Measurements from ENCODE around the gene ATG10.
A peak's percentile ranks its signal among the peaks of the same experiment; 100 is the strongest.
"Not testable (repeated sequence)": the region's sequence is repeated elsewhere in the genome, so short reads cannot be mapped to it uniquely, and the experiment has no call there.

The ATG10 gene

DNA sequence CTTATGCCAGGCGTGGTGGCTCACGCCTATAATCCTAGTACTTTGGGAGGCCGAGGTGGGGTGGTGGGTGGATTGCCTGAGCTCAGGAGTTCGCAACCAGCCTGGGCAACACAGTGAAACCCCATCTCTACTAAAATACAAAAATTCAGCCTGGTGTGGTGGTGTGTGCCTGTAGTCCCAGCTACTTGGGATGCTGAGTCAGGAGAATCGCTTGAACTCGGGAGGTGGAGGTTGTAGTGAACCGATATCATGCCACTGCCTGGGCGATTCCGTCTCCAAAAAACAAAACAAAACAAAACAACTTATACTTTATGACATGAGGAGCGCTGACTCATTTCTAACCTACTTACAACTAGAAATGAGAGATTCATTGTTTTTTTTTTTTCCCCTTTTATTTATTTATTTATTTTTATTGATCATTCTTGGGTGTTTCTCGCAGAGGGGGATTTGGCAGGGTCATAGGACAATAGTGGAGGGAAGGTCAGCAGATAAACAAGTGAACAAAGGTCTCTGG is 10.4 kb downstream of the ATG10 start:
- not testable (repeated sequence) for DNase-seq (ENCODE audit: low spot score)

DNA sequence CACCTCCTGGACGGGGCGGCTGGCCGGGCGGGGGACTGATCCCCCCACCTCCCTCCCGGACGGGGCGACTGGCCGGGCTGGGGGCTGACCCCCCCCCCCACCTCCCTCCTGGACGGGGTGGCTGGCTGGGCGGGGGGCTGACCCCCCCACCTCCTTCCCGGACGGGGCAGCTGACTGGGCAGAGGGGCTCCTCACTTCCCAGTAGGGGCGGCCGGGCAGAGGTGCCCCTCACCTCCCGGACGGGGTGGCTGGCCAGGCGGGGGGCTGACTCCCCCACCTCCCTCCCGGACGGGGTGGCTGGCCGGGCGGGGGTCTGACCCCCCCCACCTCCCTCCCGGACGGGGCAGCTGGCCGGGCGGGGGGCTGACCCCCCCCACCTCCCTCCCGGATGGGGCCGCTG is 11.3 kb downstream of the ATG10 start:
- not testable (repeated sequence) for DNase-seq (ENCODE audit: low spot score)

DNA sequence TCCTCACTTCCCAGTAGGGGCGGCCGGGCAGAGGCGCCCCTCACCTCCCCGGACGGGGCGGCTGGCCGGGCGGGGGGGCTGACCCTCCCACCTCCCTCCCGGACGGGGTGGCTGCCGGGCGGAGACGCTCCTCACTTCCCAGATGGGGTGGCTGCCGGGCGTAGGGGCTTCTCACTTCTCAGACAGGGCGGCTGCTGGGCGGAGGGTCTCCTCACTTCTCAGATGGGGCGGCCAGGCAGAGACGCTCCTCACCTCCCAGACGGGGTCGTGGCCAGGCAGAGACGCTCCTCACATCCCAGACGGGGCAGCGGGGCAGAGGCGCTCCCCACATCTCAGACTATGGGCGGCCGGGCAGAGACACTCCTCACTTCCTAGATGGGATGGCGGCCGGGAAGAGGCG is 11.7 kb downstream of the ATG10 start:
- DNase-seq (ENCODE audit: low spot score) = not testable (repeated sequence)

DNA sequence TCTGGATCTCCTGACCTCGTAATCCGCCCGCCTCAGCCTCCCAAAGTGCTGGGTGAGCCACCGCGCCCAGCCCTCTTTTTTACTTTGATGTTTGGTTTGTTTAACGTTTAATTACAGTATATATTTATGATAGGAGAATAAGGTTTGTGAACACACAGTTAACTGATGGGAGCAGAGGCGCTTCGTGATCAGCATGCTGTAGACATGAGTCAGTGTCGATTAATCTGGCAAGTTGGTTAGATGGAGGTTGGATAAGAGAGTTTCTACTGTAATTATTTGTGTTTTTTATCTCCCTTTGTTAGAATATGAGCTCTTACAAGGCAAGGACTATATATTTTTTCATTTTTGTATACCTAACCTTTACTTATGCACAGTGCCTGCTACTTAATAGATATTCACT is 14.3 kb downstream of the ATG10 start:
- no peak for DNase-seq (ENCODE audit: low spot score)

DNA sequence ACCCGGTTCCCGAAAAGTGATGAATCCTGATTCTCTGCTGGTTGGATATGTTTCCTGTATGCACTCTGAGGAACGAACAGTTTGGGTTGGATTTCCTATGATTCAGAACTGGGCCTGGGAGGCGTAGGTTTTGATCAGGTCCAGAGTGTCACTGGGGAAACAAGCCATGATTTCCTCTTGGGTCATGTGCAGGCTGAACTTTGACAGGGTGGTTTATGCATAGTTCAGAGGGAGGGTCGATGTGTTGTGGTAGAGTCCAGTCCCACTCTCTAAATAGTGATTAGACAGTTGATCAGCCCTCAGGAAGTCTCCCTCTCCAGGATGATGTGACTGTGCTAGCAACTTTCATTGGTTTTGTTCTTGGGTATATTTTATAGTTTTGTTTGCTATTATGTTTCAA is 17.4 kb downstream of the ATG10 start:
- DNase-seq (ENCODE audit: low spot score) = no peak

DNA sequence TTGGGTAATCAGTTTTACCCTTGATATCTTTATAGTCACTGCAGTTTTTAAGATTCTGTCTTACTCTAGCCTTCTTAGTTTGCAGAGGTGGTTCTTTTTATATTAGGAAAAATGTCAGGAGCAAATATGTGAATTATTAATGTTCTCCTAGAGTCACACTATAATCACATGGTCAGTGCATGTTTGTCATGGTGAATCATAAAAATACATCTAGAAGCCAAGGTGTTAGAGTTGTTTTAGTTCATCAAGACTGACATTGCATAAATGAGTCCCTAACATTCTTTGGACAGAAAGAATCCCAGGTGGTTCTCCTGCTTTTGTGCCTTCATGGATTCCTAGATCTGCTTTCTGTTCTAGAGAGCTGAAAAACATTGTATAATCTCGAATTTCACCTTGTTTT is 22.9 kb downstream of the ATG10 start:
- no peak for DNase-seq (ENCODE audit: low spot score)

DNA sequence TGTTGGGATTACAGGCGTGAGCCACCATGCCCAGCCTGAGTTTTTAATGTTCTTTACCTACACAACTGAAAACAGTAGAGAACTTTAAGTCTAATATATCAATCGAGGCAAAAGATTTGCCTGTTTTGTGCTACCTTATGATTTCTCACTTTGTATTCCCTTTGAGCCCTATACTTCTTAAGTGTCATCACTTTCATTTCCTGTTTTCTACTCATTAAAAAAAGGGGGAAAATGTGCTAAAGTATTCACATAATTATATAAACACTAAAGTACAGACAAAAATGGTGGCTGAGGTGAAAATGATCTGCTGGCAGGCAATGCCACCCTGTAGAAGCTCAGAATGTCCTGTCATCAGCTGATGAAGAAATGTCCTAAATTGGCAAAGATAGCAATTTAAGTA is 23.6 kb downstream of the ATG10 start:
- DNase-seq (ENCODE audit: low spot score) = no peak

DNA sequence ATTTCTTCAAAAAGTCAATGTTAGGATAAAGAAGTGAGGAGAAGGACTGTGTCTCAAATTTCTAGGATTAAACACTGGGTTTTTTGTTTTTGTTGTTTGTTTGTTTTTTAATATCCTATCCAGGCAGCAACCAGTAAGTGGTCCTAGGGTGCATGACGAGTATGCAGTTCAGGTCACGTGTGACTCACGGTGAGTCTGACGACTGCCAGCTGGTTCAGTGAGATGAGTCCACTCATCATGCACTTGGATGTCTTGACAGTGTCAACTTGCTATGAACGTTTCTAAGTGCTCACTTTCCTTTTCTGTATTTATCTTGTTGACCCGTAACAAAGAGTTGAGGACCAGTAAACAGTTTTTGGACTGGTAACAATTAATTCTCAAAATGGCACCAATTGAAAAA is 32.7 kb downstream of the ATG10 start:
- peak; percentile 17 for DNase-seq (ENCODE audit: low spot score)

DNA sequence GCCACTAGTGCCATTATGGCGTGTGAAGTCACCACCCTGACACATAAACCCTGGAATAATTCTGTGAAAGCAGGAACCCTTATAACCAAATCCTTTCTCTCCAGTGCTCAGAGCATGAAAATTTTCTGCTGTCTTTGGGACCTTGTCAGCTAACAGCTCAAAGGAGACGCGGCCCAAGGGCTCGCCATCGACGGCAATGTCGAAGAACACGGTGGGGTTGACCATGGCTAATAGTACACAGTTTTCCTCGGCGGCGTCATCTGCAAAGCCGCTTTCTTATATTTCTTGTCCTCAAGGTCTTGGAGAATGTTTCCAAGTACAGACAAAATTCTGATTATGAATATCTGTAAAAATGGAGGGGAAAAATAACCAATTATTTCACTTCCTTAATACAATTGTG is 38.0 kb downstream of the ATG10 start:
- DNase-seq (ENCODE audit: low spot score) = not testable (repeated sequence)

DNA sequence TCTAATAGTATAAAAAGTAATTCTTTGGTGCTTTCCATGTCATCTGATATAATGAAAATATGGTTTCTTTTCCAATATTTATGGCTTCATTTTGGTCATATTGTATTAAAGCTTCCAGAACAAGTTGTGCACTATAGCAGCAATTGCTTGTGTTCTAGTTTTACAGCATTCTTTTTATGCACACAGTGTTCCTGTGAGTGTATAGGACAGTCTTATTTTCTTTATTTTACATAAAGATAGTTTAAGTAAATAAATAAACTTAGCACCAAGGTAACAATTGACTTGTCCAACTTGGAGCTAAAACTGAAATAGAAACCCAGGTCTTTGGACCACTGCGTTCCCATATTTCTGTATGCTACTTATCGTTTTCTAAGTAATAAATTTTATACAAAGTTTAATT is 38.9 kb downstream of the ATG10 start:
- DNase-seq (ENCODE audit: low spot score) = no peak

DNA sequence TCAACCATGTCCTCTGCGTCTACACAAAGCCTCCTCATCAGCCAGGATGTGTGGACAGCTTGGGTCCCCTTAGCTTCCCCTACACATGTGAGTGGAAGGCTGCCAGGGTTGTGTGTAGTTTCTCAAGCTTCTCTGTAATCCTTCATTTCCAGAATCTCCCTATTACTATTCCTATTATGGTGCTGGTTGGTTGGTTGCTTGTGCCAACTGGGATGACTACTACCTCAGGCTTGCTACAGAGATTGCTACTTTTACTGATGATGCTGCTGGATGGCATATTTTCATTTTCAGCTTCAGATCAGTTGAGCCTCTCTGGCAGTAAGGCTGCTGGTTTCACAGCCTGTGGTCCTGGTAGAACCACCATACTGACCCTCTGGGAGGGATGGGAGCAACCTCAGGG is 39.9 kb downstream of the ATG10 start:
- DNase-seq (ENCODE audit: low spot score) = peak; percentile 70

DNA sequence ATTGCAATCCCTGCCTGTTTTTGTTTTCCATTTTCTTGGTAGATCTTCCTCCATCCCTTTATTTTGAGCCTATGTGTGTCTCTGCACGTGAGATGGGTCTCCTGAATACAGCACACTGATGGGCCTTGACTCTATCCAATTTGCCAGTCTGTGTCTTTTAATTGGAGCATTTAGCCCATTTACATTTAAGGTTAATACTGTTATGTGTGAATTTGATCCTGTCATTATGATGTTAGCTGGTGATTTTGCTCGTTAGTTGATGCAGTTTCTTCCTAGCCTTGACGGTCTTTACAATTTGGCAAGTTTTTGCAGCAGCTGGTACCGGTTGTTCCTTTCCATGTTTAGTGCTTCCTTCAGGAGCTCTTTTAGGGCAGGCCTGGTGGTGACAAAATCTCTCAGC is 42.8 kb downstream of the ATG10 start:
- DNase-seq (ENCODE audit: low spot score) = not testable (repeated sequence)

DNA sequence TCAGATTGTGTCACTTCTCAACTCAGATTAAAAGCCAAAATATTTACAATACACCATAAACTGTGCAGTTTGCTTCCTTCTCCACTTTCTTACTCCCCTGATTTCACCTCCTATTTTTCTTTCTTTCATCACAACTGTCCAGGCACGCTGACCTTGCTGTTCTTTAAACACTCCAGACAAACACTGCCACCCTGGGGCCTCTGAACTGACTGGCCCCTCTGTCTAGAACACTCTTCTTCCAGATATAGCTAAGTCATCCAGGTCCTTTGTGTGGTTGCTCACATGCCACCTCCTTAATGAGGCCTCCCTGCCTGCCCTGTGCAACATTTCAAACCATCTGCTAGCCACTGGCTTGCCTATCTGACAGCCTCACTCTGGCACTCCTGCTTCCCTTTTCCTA is 46.6 kb downstream of the ATG10 start:
- DNase-seq (ENCODE audit: low spot score) = peak; percentile 13

DNA sequence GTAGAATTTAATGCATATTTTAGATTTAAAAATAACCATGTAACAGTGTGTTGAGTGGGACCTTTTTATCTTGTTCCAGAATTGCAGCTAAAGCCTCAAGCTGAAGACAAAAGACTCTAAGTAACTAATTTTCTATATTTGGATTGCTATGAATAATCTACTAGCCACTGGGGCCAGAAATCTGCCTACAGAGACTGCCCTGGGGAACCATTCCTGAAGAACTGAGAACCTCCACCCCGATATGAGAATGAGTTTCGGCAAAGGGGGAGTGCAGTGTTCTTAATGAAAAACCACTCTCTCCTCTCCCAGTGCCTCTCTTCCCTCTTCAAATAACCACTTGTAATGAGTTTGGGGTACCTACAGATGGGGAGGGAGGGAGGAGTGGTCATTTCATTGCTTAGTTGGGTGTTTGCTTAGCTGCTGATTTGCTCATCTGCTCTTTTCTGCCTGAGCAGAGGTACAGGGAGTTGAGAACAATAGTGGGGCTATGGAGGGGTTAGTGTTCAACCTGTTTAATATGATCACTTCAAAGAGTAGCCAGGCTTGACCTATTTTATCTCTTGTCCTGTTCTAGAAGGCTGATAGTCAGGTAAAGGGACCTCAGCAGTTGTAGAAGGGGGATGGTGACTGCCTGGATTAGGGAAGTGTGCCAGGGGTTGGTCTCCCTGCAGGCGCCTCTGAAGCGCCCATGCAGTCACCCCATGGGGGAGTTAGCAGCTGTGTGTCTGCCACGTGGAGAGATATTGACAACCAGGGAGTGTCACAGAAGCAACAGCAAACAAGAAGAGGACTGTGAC is 47.7 kb downstream of the ATG10 start:
- no peak for DNase-seq (ENCODE audit: low spot score)

DNA sequence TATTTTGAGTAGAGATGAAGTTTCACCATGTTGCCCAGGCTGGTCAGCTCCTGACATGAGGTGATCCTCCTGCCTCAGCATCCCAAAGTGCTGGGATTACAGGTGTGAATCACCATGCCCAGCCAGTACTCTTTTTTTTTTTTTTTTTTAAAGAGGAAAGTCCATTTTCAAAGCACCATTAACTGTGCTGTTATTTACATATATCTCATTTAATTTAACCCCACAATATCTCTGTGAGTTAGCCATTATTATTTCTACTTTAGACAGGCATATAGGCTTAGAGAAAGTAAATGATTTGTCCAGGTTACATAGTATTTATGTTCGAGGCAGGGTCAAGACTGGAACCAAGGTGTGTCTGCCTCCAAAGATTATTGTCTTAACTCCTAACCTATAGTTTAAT is 50.7 kb downstream of the ATG10 start:
- DNase-seq (ENCODE audit: low spot score) = no peak

DNA sequence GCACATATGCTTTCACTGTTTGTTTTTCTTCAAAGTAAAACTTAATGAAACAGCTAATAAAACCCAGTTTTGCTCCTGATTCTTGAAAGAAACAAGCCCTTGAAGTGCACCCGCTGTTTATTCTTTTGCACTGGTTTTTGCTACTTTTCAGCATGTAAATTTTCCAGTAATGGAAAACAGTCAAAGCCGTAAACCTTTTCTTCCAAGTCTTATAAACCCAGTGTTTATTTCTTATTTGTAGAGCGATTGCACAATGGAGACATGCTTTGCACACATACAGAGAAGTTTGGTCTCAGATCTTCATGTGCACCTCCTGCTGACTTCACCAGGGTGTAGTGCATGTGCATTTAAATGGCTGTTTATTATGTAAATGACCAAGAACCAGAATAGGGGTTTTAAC is 51.8 kb downstream of the ATG10 start:
- DNase-seq (ENCODE audit: low spot score) = no peak

DNA sequence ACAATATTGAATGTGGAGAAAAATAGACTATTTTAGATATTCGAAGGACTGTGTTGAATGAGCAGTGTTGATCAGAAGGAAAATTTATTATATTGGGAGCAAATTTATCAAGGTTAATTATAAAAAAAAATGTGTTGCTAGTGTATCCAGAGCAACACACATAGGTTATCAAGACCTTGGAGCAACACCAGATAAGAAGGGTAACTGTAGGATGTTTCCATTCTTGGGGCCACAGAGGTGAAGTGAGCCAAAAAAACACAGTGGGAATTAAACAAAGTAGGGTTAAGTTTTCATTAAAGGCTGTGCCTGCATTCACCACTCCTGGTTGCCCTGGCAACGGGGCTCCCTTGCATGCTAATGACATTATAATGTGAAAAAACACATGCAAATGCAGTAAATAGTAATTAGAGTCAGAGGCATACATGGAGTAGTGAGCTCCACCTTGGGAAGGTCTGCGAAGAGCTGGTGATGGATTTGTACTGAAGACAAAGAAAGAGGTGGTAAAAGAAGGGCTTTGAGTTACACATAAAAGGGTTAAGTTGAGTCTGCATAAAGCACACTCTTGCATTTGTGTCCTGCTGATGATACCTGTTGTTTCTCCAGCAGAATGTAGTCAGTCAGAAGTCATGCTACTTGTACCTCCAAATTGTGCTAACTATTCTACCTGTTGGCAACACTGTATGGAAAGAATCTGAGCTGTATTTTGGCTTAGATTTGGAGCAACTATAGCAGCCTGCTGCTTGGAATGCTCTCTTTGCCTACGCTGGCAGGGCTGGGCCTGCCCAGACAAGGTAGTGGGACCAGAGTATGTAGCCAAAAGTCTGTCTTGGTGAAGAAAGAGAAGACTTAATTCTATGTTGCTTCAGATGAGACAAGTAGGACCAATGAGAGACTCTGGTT is 59.6 kb downstream of the ATG10 start:
- no peak for DNase-seq (ENCODE audit: low spot score)

DNA sequence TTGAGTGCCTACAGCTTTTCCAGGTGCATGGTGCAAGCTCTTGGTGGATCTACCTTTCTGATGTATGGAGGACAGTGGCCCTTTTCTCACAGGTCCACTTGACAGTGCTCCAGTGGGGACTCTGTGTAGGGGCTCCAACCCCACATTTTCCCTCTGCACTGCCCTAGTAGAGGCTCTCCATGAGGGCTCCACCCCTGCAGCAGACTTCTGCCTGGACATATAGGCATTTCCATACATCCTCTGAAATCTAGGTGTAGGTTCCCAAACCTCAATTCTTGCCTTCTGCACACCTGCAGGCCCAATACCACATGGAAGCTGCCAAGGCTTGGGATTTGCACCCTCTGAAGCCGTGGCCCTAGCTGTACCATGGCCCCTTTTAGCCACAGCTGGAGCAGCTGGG is 71.1 kb downstream of the ATG10 start:
- DNase-seq (ENCODE audit: low spot score) = not testable (repeated sequence)

DNA sequence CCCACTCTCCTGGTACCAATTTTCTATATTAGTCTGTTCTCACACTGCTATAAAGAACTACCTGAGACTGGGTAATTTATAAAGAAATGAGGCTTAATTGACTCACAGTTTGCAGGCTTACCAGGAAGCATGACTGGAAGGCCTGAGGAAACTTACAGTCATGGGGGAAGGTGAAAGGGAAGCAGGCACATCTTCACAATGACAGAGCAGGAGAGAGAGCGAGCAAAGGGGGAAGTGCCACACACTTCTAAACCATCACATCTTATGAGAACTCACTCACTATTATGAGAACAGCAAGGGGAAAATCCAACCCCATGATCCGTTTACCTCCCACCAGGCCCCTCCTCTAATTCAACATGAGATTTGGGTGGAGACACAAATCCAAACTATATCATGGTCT is 72.2 kb downstream of the ATG10 start:
- no peak for DNase-seq (ENCODE audit: low spot score)

DNA sequence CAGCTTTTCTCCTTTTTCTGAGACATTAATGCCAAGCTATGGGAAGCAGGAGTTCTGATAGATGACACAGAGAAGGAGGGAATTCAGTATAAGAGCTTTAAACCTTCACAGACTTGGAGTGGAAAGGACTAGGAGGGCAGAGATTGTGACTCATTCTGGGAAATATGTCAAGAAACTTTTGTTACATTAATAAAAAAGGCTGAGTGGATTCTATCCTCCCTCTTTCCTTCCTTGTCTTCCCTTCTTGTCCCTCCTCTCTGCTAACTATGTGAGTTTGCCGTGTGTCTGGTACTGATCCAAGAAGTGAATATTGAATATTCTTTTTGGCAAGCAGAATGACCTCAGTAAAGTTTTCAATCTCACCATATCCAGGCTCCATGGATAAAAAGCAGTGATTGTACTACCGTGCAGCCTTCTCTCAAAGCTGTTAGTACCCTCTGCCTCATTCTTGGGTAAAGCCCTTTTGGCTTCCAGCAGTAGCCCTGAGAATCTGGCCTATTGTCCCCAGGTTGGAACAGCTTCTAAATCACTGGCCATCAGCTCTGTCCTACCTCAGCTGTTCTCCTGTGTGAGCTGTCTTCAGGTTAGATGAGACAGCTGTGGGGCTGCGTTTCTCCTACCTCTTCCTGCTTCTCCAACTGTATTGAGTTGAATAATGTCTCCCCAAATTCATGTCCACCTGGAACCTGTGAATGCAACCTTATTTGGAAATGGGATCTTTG is 73.9 kb downstream of the ATG10 start:
- DNase-seq (ENCODE audit: low spot score) = peak; percentile 73

DNA sequence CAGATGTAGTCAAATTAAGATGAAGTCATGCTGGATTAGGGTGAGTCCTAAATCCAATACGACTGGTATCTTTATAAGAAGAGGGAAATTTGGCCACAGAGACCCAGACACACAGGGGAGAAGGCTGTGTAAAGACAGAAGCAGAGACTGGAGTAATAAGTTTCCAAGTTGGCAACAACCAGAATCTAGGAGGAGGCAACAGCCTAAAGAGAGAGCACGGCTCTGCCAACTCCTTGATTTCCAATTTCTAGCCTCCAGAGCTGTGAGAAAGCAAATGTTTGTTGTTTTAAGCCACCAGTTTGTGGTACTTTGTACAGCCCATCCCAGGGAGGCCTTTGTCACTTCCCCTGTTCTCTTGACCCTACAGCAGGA is 74.4 kb downstream of the ATG10 start:
- DNase-seq (ENCODE audit: low spot score) = no peak

DNA sequence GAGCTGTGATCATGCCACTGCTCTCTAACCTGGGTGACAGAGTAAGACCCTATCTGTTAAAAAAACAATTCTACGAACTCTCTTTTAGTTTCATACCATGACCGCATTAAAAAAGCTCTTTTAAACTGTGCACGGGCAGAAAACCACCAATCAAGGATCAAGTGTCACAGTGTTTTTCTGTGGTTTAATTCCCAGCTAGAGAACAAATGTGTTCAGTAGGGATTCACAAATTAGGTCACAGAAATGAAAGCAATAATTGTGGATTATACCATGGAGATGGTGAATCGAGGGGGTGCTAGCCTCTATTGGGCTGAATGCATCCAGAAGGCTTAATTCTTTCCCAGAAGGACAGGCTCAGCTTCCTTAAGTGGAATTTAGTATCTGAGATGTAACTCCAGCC is 79.1 kb downstream of the ATG10 start:
- no peak for DNase-seq (ENCODE audit: low spot score)

Data from AG20443 (cell line).